HG03565 (cell line): ENCODE results near the gene TBC1D22A.

Experiments used
- ATAC-seq: cut with Tn5 transposase; IDR thresholded peaks from one replicate; pipeline ENCODE4 v1.9.1; 2021; ENCODE audit warnings: mild to moderate bottlenecking, moderate library complexity; ENCODE audit not compliant: unreplicated experiment

Gene TBC1D22A

DNA sequence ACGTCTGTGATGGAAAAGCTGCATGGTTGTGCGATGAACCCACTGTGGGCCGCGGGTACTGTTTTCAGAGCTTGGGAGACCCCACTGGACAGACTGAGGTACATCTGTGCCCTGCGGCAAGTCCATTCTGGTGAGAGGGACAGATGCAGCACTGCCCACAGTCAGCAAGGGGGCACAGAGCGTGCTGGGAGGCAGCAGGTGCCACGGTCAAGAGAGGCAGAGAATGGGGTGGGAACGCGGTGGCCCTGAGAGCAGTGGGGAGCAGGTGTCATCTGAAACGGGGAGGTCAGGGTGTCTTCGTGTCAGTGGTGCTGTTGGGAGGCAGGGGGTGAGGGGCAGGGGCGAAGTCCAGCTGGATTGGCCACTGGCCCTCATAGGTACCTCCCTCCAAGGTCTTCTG, 32.0 kb downstream of the TBC1D22A start:
- ATAC-seq: no peak

DNA sequence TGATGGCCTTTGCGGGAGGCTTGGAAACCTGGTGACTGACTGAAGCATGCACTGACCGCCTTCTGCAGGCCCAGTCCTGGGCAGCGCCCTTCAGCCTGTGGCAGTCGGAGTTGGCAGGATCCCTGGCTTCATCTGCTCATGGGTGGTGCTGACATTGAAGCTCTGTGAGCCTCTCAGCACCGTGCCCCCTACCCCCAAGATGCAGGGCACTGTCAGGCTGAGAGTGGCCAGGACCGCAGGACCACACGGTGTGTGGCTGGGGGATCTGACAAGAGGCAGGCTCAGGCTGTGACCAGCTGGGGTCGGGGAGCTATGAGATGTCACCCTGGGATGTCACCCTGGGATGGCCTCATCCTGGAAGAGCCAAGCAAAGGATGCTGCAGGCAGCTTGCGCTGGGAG, 32.7 kb downstream of the TBC1D22A start:
- ATAC-seq: no peak

DNA sequence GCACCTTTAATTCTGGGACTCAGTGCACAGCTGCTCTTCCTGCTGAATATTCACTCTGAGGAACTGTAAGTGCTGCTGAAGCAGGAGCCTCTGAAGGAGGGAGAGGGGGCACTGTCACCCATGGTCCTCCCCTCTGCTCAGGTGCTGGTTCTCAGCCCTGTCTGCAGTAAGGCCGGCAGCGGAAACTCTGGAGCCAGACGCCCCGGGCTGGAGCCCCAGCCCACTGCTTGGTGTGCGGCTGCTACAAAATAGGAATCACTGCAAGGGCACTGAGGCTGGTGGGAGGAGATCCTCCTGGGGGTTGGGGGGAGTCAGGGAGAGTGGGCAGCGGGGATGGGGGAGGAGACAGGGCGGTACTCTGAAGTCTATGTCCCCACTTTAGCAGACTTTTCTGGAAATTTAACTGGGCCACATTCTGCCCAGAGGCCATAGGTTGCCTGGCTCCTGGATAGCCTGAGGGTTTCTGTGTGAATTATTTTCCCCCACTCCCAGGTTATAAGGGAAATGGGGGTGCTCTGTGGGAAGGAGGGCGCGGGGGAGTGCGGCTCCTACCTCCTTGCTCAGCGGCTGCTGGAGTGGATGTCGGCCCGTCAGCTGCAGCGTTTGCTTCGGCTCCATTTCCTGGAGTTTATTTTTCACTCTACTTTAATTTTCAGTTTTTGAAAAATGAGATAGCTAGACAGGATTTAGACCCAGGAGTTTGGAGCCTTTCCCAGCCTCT, 33.6 kb downstream of the TBC1D22A start:
- no peak for ATAC-seq

DNA sequence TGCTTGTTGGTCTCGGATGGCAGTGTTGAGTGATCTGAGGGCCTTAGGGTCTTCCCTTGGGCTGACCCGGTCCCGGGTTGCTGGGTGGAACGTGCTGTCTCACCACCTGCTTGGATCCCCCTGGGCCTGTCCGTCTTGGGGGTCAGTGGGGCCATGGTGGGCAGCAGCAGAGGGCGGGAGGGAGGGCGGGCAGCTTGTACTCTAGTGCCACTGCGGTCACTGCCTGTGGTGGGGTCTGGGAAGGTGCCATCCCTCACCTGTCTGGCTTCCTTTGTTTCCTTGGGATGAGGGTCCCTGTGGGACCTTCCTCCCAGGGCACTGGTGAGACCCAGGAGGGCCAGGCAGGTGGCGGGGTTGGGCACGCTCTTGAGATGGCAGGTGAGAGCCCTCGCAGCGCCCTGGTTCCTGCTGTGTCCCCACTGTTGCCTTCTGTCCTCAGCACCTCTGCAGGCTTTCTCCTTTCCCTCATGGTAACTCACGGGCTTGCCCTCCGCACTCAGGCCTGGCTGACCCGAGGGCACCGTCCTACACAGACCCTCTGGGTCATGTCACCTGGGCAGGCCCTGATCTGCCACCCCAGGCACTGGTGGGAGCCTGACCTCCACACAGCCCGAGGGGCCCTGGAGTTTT, 34.2 kb downstream of the TBC1D22A start:
- no peak for ATAC-seq

DNA sequence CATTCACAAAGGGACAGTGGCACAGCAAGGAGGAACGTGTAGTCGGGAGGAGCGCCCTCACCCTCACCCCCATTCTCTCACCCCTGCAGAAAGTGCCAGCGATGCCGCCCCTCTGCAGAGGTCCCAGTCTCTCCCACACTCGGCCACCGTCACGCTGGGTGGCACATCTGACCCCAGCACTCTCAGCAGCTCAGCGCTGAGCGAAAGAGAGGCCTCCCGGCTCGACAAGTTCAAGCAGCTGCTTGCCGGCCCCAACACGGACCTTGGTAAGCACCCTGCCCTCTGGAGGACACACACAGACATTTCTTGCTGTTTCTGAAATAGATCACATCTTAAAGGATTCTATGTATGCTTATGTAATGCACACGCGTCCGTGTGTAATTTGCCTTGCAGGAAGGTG, 34.9 kb downstream of the TBC1D22A start:
- ATAC-seq: no peak

DNA sequence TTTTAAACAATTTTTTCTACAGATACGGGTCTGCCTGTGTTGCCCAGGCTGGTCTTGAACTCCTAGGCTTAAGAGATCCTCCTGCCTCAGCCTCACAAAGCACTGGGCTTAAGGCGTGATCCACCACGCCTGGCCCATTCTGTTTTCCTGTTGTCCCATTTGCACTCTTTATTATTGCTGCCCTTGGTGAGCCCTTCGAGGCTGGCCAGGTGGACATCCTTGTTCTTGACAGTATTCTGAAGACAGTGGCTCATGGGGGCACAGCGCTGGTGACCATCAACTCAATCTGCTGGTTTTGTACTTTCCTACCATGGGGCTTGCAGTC, 35.6 kb downstream of the TBC1D22A start:
- ATAC-seq: no peak

DNA sequence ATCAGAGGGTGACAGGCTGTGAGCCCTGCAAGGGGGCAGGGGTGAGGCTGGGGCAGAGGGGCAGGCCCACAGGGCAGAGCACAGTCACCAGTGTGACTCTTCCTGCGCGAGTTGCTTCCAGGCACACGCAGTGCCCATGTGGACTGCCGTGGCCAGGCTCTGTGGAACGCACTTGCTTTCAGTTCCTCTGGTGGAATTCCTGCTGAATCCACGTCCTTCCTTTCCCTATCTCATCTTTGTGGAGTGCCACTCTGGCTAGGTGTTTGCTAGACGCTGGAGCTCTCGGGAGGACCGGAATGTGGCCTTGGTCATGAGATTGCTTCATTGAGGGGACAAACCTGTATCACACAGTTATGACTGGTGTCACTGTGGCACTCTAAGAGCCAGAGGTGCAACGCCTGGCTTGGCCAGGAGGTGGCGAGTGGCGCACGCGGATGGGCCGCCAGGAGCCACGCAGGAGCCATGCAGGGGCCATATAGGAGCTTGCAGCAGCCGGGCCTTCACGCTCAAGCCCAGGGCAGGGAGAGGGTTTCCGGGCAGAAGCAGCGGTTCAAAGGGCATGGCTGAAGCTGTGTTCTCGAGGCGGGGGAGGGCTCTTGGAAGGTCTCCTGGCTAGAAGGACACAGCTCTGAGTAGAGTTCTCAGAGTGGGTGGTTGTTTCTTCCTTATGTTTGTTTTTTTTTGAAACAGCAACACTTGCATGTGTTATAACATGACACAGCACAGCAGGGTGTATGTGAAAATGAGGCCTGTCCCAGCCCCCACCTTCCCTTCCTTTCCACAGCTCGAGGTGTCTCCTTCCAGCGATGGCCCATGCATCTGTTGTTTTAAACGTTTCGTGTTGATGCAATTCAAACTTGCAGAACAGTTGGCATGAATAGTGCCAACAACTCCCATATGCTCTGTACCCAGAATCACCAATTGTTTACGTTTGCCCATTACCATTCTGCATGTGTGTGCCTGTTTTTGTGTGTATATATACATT, 36.2 kb downstream of the TBC1D22A start:
- no peak for ATAC-seq

DNA sequence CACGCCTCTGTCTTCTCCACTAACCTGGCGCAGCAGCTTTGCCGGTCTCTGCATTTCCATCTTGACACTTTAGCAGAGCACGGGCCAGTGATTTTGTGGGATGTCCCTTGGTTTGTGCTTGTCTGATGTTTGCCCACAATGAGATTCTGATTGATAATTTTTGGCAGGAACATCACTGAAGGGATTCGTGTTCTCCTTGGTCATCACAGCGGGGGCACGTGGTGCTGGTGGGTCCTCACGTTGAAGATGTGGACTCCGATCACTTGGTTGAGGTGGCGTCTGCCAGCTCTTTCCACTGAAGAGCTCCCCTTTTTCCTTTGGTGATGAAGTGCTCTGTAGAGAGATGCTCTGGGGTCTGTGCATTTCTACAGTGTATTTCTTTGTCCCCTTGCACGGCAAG, 37.2 kb downstream of the TBC1D22A start:
- ATAC-seq: no peak

DNA sequence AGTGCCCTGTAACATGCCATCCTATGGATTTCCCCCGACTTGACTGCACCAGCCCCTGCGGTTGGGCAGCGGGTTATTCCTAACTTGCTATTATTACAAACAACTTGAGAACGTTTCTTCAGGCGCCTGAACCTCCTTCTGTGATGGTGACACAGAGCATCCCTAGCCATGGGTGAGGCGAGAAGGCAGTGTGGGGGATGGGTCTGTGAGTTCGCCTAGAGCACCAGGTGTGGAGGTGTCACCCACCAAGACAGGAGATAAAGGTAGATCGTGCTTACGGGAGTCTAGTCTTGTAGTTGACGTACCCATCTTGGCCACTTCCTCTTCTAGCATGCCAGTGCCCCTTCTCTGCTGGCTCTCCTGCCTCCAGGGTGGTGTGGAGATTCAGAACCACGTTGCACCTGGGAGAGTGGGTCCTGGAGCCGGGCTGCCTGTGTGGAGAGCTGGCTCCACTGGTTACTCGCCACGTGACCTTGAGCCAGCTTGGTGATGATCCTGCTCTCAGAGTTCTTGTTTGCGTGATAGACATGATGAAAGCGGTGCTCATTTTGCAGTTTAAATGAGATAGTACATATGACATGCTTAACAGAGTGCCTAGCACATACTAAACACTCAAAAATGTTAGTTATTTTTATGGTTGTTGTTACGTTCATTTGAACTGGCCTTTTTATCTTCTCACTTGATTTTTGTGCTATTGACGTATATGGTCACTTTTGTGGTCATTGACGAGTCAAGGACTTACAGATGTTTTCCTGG, 37.8 kb downstream of the TBC1D22A start:
- no peak for ATAC-seq

DNA sequence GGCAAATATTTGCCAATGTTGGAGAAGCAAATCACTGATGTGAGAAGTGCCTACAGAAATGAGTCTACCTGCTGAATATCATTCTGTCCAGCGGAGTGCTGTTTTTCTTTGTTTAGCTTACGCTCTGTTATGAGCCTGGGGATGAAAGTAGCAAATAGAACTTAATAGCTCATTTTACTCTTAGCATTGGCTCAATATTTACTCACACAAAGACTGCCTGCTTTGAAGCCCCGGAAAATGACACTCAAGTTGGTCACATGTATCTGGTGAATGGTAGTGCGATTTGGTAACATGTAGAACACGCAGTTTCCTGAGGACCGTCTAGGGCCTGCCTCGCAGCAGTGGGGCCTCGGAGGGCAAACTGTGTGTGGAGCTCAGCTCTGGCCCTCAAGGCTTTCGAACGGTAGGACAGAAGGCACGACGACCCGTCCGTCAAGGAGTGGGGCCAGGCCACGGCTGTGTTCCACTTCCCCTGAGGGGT, 38.9 kb downstream of the TBC1D22A start:
- no peak for ATAC-seq

DNA sequence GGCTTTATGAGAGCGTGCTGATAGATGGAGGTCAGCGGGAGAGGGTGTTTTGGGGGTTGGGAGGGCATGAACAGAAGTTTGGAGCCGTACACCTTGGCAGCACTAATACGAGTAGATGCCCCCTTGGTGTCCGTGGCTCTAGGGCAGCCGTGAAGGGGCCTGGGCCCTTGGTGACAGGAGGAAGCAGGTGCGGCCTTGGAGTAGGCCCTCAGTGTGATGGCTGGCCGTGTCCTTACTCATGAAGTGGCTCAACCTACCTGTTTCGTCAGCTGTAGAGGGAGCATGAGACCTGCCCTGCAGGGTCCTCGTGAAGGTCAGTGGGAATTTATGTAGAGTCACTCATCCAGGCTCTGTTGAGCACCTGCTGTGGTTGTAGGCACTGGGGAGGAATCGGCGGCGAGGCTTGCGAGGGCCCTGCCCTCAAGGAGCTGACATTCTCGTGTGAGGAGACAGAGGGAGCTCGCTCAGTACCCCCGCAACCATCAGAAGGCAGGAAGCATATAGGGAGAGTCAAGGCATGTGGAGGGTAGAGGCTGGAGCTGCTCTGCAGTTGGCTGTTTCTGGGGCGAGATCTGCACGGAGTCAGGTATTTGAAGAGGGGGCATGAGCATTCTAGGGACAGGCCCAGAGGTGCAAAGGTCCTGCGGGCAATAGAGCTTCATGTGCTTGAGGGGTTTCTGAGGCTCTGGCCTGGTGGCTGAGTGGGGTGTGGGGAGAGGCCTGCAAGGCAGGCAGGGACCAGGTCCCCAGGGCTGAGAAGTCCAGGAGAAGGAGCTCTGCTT, 39.6 kb downstream of the TBC1D22A start:
- no peak for ATAC-seq

DNA sequence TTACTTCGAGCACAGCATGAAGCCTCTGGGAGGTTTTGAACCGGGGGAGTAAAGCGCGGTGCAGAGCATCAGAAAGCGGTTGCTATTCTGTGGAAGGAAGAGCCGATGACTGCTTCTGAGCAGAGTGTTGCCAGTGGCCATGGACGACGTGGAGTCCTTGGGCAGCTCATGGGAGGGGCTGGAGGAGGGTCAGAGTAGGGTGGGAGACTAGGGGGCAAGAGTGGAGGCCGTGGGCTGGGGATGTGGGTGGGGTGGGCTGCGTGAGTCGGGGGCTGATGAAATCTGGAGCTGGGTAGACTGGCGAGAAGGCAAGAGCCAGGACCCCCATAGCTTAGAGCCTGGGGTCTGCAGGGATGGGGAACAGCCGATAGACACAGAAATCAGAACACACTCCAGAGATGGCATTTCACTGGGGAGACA, 40.2 kb downstream of the TBC1D22A start:
- no peak for ATAC-seq

DNA sequence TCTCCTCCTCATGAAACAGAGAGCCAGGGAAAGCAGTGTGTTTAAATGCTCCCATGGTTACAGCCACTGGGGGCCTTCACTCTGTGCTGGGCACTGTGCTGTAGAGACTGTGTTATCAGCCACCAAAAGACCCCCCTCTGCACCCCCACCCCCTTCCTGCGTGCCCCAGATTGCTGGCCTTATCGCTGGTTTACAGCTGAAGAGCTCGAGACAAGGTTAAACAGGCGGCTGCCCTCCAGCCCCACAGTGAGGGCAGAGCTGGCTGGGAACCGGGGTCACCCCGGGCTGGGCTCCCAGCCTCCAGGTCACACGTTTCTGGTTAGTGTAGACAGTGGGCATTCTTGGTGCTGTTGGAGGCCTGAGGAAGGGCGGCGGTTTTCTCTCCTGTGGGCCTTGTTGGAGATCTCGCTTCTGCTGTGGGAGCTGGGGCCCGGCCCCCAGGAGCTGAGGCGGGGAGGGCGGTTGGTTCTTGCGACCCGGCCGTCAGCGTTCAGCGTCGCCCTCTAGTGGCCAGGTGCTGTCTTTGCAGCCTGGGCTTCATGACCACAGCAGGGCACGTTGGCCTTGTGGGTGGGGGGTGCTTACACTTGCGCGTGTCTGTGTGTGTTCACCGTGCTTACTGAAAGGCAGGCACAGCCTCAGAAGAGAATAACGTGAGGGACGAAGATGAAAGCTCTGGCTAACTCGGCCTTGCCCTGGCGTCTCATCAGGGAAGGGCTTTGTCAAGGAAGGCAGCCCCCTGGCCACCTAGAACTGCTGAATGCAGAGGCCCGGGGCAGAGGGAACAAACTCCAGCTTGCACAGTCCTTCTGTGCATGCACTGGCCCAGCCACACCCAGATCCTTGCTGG, 40.8 kb downstream of the TBC1D22A start:
- no peak for ATAC-seq

DNA sequence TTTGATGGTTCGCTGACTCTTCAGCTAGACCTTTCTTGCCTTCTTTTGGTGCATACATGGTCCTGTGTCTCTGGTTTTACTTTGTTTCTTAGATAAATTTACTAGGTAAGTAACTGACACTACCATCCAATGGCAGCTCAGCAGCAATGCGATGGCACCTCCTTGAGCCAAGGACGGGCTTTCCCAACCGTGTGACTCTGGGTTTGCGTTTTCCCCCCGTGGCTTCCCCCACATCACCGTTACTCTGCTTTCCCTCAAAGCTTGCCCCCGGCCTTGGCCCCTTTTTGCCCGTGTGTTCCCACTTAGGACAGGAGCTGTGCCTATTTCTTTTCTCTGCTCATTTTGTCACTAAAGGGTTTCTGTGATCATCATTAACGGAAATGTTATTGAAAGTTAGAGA, 41.5 kb downstream of the TBC1D22A start:
- no peak for ATAC-seq

DNA sequence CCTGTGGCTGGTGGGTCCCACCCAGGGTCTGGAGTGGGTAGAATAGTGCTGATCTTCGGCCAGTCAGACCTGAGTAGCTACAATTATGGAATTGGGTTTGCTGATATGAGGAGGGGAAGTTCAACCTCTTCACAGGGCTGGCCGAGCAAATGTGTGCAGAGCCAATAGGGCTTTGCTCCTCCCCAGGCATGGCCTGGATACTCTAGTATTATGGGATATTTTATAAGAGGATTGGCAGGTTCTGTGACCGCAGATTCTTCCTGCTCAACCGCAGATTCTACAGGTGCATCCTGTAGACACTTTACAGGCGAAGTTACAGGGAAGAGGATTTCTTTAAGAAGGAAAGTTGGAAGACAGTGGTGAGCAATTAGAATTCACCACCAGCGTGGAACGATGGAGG, 44.3 kb downstream of the TBC1D22A start:
- no peak for ATAC-seq

DNA sequence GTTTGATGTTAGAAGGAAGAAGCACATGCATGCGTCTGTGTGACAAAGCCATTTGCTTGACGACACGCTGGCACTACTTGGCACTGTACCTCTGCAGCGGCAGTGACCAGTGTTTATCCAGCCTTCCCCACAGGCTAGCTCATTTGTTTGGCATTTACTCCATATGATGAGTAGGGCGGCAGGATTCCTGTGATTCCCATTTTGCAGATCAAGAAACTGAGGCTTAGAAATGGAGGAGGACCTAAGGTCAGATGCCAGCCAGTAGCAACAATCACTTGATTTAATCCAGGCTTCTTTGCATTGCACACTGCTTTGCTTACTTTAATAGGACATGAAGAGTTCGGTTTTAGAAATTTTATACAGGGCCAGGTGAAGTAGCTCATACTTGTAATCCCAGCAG, 45.0 kb downstream of the TBC1D22A start:
- ATAC-seq: no peak

DNA sequence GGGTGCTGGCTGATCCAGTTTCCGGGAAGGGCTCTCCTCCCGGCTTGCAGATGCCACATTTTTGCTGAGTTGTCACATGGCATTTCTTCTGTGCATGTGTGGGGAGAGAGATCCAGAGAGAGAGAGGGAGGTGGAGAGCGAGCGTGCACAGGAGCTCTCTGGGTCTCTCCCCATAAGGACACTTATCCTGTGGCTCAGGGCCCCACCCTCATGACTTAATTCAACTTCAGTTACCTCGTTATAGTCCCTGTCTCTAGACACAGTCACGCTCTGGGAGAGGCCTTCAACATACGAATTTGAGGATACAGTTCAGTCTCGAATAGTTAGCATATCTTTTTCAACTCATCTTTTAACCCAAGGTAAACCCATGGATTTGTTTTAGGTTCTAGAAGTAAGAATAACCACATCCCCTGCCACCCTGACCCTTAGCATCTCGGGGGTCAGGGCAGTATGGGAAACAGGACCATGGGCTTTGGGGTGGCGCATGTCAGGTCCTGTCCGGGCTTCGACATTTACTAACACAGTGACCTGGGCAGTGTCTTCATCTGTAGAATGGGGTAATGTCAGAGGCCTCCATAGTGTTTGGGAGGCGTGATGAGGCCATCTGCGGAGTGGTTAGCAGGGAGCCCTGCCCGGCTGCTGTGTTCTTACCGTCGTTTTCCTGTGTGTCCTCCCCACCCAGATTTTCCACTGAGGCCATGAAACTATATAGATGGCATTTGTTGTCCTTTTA, 46.9 kb downstream of the TBC1D22A start:
- ATAC-seq: no peak
